Gastroesophageal sphincter (tissue), 3 donors: ENCODE measurements around the gene EPHA3.

ENCODE experiments used
- POLR2A ChIP-seq, 2 donors: fragments of 450-650 bp; IDR thresholded peaks; one replicate each; pipeline ENCODE4 v1.6.1; 2017; ENCODE audit warnings: antibody characterized with exemption in 2 of 2, mild to moderate bottlenecking in 2 of 2, moderate library complexity in 1 of 2
- TF ChIP-seq, protein P1 (sequence below), 4 experiments: fragments of 200-600 bp in 2 of 4; fragments of 450-650 bp in 2 of 4; sonication (generic) in 1 of 4; IDR thresholded peaks; one replicate each; pipeline ENCODE4 v1.5.1; 2017 to 2019; ENCODE audit warnings: antibody characterized with exemption in 4 of 4, mild to moderate bottlenecking in 2 of 4, moderate library complexity in 2 of 4

DNA sequence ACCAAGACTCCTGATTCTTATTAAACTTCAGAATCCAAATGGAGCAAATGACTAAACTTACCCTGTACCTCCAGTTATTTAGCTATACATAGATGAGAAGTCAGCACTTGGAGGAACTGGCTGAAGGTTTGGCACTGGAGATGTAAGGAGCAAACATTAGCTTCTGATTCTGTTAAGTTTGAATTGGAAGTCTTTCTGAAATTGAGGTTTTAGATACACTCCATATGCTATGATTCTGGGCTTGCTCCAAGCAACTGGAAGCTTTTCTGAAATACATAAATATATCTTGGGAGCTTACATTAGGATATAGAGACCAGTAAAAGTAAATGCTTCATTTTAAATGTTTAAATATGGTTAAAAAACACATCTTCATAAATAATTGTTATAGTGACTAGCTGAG, 333.7 kb downstream of the EPHA3 start:
- TF ChIP-seq POLR2A (IDR thresholded peaks at IDR 0.05), result no peak
- TF ChIP-seq, protein P1, sequence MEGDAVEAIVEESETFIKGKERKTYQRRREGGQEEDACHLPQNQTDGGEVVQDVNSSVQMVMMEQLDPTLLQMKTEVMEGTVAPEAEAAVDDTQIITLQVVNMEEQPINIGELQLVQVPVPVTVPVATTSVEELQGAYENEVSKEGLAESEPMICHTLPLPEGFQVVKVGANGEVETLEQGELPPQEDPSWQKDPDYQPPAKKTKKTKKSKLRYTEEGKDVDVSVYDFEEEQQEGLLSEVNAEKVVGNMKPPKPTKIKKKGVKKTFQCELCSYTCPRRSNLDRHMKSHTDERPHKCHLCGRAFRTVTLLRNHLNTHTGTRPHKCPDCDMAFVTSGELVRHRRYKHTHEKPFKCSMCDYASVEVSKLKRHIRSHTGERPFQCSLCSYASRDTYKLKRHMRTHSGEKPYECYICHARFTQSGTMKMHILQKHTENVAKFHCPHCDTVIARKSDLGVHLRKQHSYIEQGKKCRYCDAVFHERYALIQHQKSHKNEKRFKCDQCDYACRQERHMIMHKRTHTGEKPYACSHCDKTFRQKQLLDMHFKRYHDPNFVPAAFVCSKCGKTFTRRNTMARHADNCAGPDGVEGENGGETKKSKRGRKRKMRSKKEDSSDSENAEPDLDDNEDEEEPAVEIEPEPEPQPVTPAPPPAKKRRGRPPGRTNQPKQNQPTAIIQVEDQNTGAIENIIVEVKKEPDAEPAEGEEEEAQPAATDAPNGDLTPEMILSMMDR (IDR thresholded peaks at IDR 0.05), result no peak
